SU-DHL-6 (cell line): ENCODE measurements around the gene POLR2A.

ENCODE experiments used
- H2AFZ ChIP-seq: fragments of 200-600 bp; sonication (generic); 2 replicates; pipeline ENCODE4 v1.6.1; 2014; ENCODE audit warnings: low read depth, mild to moderate bottlenecking, moderate library complexity, mixed read lengths, antibody characterized with exemption, low read length; ENCODE audit not compliant: severe bottlenecking
- H3F3A ChIP-seq: fragments of 200-600 bp; shearing (Covaris generic); 2 replicates; pipeline ENCODE4 v1.6.0; 2016; ENCODE audit warnings: antibody characterized with exemption, mild to moderate bottlenecking; ENCODE audit not compliant: insufficient read depth
- H3K27ac ChIP-seq: fragments of 200-600 bp; sonication (generic); 2 replicates; pipeline ENCODE4 v1.5.1; 2016; ENCODE audit warnings: low read depth, mild to moderate bottlenecking, low read length, moderate library complexity, mixed read lengths
- H3K27me3 ChIP-seq: fragments of 200-600 bp; sonication (generic), shearing (Covaris generic); 2 replicates; pipeline ENCODE4 v1.6.0; 2014; ENCODE audit warnings: mild to moderate bottlenecking, low read length
- H3K36me3 ChIP-seq: fragments of 200-600 bp; sonication (generic); 2 replicates; pipeline ENCODE4 v1.6.1; 2014; ENCODE audit warnings: mild to moderate bottlenecking, low read length, mixed read lengths
- H3K4me2 ChIP-seq: fragments of 300-600, 200-600 bp; shearing (Covaris generic), sonication (generic); 2 replicates; pipeline ENCODE4 v1.6.0; 2014; ENCODE audit warnings: low read length, low read depth, mild to moderate bottlenecking; ENCODE audit not compliant: poor library complexity, severe bottlenecking
- H3K4me3 ChIP-seq: fragments of 200-600 bp; sonication (generic); 2 replicates; pipeline ENCODE4 v1.5.1; 2014; ENCODE audit warnings: antibody characterized with exemption, low read length, mild to moderate bottlenecking, mixed read lengths; ENCODE audit not compliant: insufficient read depth, poor library complexity, severe bottlenecking
- H3K79me2 ChIP-seq: fragments of 200-600 bp; sonication (generic); 2 replicates; pipeline ENCODE4 v1.6.1; 2014; ENCODE audit warnings: mild to moderate bottlenecking, low read length, moderate library complexity; ENCODE audit not compliant: insufficient read depth
- H3K9ac ChIP-seq: fragments of 200-600 bp; sonication (generic); 2 replicates; pipeline ENCODE4 v1.7.0; 2014; ENCODE audit warnings: mild to moderate bottlenecking, low read length
- H3K9me2 ChIP-seq: fragments of 200-600 bp; sonication (generic); replicated peaks from 2 replicates; pipeline ENCODE4 v1.6.1; 2014; ENCODE audit warnings: low read length; ENCODE audit not compliant: insufficient read depth
- H3K9me3 ChIP-seq: fragments of 200-600 bp; sonication (generic); 2 replicates; pipeline ENCODE4 v1.6.1; 2014; ENCODE audit warnings: low read length, mixed read lengths; ENCODE audit not compliant: insufficient read depth
- H4K20me1 ChIP-seq: fragments of 200-600 bp; sonication (generic); 2 replicates; pipeline ENCODE4 v1.6.1; 2014; ENCODE audit warnings: low read depth, mild to moderate bottlenecking, antibody characterized with exemption, low read length, moderate library complexity, mixed read lengths
- EZH2phosphoT487 ChIP-seq: fragments of 200-600 bp; sonication (generic), shearing (Covaris generic); conservative IDR thresholded peaks from 2 replicates; pipeline ENCODE4 v1.6.1; 2018; ENCODE audit warnings: mild to moderate bottlenecking, antibody characterized with exemption, low read length, moderate library complexity, mixed read lengths
- TF ChIP-seq, protein P1 (sequence below): fragments of 200-600 bp; sonication (generic); IDR thresholded peaks from one replicate; pipeline ENCODE4 v1.5.1; 2017; ENCODE audit warnings: antibody characterized with exemption, mild to moderate bottlenecking, low read length, moderate library complexity; ENCODE audit not compliant: insufficient read depth, poor library complexity, severe bottlenecking

POLR2A gene

DNA sequence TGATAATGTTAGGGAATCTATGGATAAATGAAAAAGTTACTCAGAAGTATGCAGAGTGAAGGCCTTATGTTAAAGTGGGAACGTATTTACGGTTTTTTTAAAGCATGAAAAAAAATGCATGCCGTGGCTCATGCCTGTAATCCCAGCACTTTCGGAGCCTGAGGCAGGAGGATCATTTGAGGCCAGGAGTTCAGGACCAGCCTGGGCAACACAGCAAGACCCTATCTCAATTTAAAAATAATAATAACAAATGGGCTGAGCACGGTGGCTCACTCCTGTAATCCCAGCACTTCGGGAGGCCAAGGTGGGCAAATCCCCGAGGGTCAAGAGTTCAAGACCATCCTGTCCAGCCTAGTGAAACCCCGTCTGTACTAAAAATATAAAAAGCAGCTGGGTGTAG lies 6.0 kb downstream of the POLR2A start:
- H3K4me3 ChIP-seq: no peak overlapping the region
- H3K36me3 ChIP-seq: no peaks in the 10 kb centered on the region
- no peak overlapping the region for H3K9ac ChIP-seq
- H3K4me2 ChIP-seq: no peak overlapping the region
- no peaks in the 10 kb centered on the region for H3K27me3 ChIP-seq
- H3F3A ChIP-seq: peaks cover 7% of the 10 kb centered on the region; the same call in 1 of the 2 replicates
- no peaks in the 10 kb centered on the region for H3K9me3 ChIP-seq
- H4K20me1 ChIP-seq: no peaks in the 10 kb centered on the region
- no peak overlapping the region for H3K27ac ChIP-seq
- H2AFZ ChIP-seq: no peak overlapping the region
- no peaks in the 10 kb centered on the region for H3K9me2 ChIP-seq
- no peak for TF ChIP-seq EZH2phosphoT487
- TF ChIP-seq, protein P1, sequence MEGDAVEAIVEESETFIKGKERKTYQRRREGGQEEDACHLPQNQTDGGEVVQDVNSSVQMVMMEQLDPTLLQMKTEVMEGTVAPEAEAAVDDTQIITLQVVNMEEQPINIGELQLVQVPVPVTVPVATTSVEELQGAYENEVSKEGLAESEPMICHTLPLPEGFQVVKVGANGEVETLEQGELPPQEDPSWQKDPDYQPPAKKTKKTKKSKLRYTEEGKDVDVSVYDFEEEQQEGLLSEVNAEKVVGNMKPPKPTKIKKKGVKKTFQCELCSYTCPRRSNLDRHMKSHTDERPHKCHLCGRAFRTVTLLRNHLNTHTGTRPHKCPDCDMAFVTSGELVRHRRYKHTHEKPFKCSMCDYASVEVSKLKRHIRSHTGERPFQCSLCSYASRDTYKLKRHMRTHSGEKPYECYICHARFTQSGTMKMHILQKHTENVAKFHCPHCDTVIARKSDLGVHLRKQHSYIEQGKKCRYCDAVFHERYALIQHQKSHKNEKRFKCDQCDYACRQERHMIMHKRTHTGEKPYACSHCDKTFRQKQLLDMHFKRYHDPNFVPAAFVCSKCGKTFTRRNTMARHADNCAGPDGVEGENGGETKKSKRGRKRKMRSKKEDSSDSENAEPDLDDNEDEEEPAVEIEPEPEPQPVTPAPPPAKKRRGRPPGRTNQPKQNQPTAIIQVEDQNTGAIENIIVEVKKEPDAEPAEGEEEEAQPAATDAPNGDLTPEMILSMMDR: no peak
- peaks cover 95% of the 10 kb centered on the region for H3K79me2 ChIP-seq

DNA sequence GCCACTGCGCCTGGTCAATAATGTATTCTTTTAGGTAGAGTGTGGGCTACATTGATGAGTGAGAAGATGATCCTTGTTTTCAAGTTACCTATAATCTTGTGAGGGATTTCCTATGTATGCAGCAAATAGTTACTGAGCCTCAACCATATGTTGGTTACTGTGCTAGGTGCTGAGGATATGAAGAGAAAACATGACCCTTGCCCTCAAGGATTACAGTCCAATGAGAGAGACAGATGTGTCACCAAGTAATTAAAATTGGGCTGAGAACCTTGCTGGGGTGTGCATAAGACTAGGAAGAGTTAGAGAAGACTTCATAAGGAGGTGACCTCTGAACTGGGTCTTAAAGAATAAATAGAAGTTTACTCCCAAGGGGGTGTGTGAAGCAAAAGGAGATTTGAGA lies 7.4 kb downstream of the POLR2A start:
- H2AFZ ChIP-seq: no peak overlapping the region
- TF ChIP-seq, protein P1: no peak
- TF ChIP-seq EZH2phosphoT487: no peak
- H3K79me2 ChIP-seq: peaks cover 94% of the 10 kb centered on the region
- H3K27me3 ChIP-seq: no peaks in the 10 kb centered on the region
- no peak overlapping the region for H3K27ac ChIP-seq
- peaks cover 1% of the 10 kb centered on the region; the same call in 1 of the 2 replicates for H3F3A ChIP-seq
- H3K9me3 ChIP-seq: no peaks in the 10 kb centered on the region
- 0 out of 2 replicates have a peak, but pooled peaks cover 3% of the 10 kb centered on the region for H4K20me1 ChIP-seq
- H3K4me3 ChIP-seq: no peak overlapping the region
- no peaks in the 10 kb centered on the region for H3K9me2 ChIP-seq
- no peak overlapping the region for H3K9ac ChIP-seq
- H3K4me2 ChIP-seq: no peak overlapping the region
- no peaks in the 10 kb centered on the region for H3K36me3 ChIP-seq

DNA sequence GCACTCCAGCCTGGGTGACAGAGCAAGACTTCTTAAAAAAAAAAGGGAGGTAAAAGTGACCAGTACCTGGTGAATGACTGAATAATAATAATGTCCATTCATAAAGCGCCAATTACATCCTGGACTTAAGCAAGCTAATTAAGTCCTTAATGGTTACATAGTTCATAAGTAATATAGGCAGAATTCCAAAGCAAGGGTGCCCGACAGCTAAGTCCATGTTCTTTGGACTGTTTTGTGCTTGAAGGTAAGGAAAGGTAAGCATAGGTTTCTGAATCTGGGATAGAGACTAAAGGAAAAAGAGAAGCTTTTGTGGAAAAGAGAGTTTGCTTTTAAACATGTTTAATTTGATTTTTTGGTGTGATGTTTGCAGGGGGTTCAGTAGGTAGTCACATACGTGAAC lies 9.8 kb downstream of the POLR2A start:
- 0 out of 2 replicates have a peak, but pooled peaks cover 3% of the 10 kb centered on the region for H4K20me1 ChIP-seq
- H3K79me2 ChIP-seq: peaks cover 73% of the 10 kb centered on the region

More for the DNA sequence above, 9.8 kb downstream of the POLR2A start:
- Histone ChIP-seq H3F3A (no peaks in the 10 kb centered on the region), H3K9ac (no peak overlapping the region), H3K4me3 (no peak overlapping the region), H3K27me3 (no peaks in the 10 kb centered on the region), H2AFZ (no peak overlapping the region), H3K4me2 (no peak overlapping the region), H3K27ac (no peak overlapping the region), H3K9me3 (no peaks in the 10 kb centered on the region), H3K9me2 (no peaks in the 10 kb centered on the region), H3K36me3 (peaks cover 2% of the 10 kb centered on the region)
- TF ChIP-seq, protein P1: no peak
- TF ChIP-seq EZH2phosphoT487: no peak
